HEK293 (cell line): Measurements from ENCODE around the gene MBP.

Experiments used
- ZIC2 ChIP-seq: fragments of 450-650 bp; formaldehyde crosslinking; IDR thresholded peaks from 2 replicates; pipeline ENCODE4 v1.5.1; 2016; ENCODE audit warnings: missing biosample characterization, missing genetic modification characterization
- ZNF274 ChIP-seq, 2 experiments: fragments of 200-500 bp in 1 of 2; fragments of 450-650 bp in 1 of 2; sonication (Bioruptor generic) in 1 of 2; formaldehyde crosslinking in 1 of 2; IDR thresholded peaks; 2 replicates each; pipeline versions ENCODE4 v1.5.1 to v1.6.1; 2014 to 2016; ENCODE audit warnings: borderline replicate concordance in 1 of 2, inconsistent platforms in 1 of 2, low read length in 1 of 2, missing biosample characterization in 1 of 2, missing genetic modification characterization in 1 of 2
- ZNF362 ChIP-seq: fragments of 450-650 bp; formaldehyde crosslinking; IDR thresholded peaks from 2 replicates; pipeline ENCODE4 v1.5.1; 2016; ENCODE audit warnings: missing biosample characterization, missing genetic modification characterization

GRCh38 chr18:77053616-77054287 lies 78.8 kb downstream of the MBP start:
- TF ChIP-seq ZNF274 (IDR thresholded peaks at IDR 0.05; ENCODE audit: low read length) (no peak), ZNF274 (tag by site-specific recombination; IDR thresholded peaks at IDR 0.05; ENCODE audit: borderline replicate concordance) (no peak), ZNF362 (tag by site-specific recombination) (no peak), ZIC2 (no peak)
